Lung (tissue), 12 donors: ENCODE results near the gene KLHDC7B. TPM values are rescaled to one million over a fixed set of nuclear protein-coding genes. Genes with fewer than 3 reads are reported as not detected.

Experiments used
- ATAC-seq: fragments of 200-7000 bp; cut with Tn5 transposase; one replicate; pipeline ENCODE4 v1.9.1; 2020; ENCODE audit warnings: moderate number of reproducible peaks; ENCODE audit not compliant: insufficient read depth, low FRiP score
- DNase-seq, 3 donors: peaks; one replicate each; pipeline ENCODE4 v3.0.0-alpha.2; 2013 to 2017
- H3K27ac ChIP-seq, 2 donors: one replicate each; pipeline ENCODE4 v1.5.1; 2013; ENCODE audit warnings: mild to moderate bottlenecking in 2 of 2, moderate library complexity in 2 of 2, control low read depth in 1 of 2, inconsistent platforms in 1 of 2, low read depth in 1 of 2, low read length in 1 of 2
- H3K27me3 ChIP-seq, 3 donors: one replicate each; pipeline ENCODE4 v1.5.1; 2013; ENCODE audit warnings: low read length in 2 of 3; ENCODE audit not compliant: control insufficient read depth in 3 of 3, insufficient read depth in 3 of 3
- H3K36me3 ChIP-seq, 4 donors: one replicate each; pipeline ENCODE4 v1.5.1; 2013; ENCODE audit warnings: low read length in 4 of 4, mild to moderate bottlenecking in 1 of 4, moderate library complexity in 1 of 4; ENCODE audit not compliant: control insufficient read depth in 4 of 4, insufficient read depth in 4 of 4
- H3K4me1 ChIP-seq, 5 donors: one replicate each; pipeline ENCODE4 v1.5.1; 2013; ENCODE audit warnings: low read length in 5 of 5, mild to moderate bottlenecking in 2 of 5, moderate library complexity in 1 of 5; ENCODE audit not compliant: control insufficient read depth in 5 of 5, insufficient read depth in 5 of 5
- H3K4me3 ChIP-seq: one replicate; pipeline ENCODE4 v1.5.1; 2013; ENCODE audit warnings: mild to moderate bottlenecking, control low read depth, moderate library complexity
- H3K9ac ChIP-seq, 2 donors: one replicate each; pipeline ENCODE4 v1.5.1; 2013; ENCODE audit warnings: low read length in 2 of 2, control low read depth in 1 of 2; ENCODE audit not compliant: insufficient read depth in 1 of 2
- H3K9me3 ChIP-seq, 4 donors: one replicate each; pipeline ENCODE4 v1.5.1; 2013; ENCODE audit warnings: low read length in 3 of 4, mild to moderate bottlenecking in 1 of 4, moderate library complexity in 1 of 4; ENCODE audit not compliant: control insufficient read depth in 4 of 4, insufficient read depth in 3 of 4
- CTCF ChIP-seq: IDR thresholded peaks from 2 replicates; pipeline ENCODE4 v1.5.1; 2012; ENCODE audit warnings: mild to moderate bottlenecking; ENCODE audit errors: control extremely low read depth, extremely low read depth
- WGBS, 2 donors: extraction: QIAGEN DNeasy Blood & Tissue Kit; methylation state at CpG; one replicate each; pipeline ENCODE4 v1.1.7; 2013; 5-methylcytosine and 5-hydroxymethylcytosine counted together
- polyA plus RNA-seq, 2 donors: library from polyadenylated mRNA; stranded (reverse); fragments of 200-250 nt; gene quantifications; one replicate each; pipeline ENCODE4 v1.2.1, GENCODE V29; 2013
- total RNA-seq, 2 donors: library from RNA; depleted of rRNA in 1 of 2; stranded (reverse); fragments of >200 nt in 1 of 2; gene quantifications; one replicate each; pipeline ENCODE4 v1.2.1, GENCODE V29; 2014 to 2021
- donor health status: control.
- donor health status: control.
- donor health status: Bipolar disorder and iron deficiency.
- donor health status: healthy.
- donor health status: DM: yes; HTN: yes; CAD: no.

The KLHDC7B gene
- total and polyA plus RNA-seq, 4 donors: 0.39 to 1.6 (median 0.95) TPM

GRCh38 chr22:50548921-50549790 lies 3.5 kb downstream of the KLHDC7B start:
- peaks cover 0 to 19% (median 0%) of the 10 kb centered on the region in 5 donors for H3K4me1 ChIP-seq
- H3K36me3 ChIP-seq: no peaks in the 10 kb centered on the region
- no peak overlapping the region for H3K27ac ChIP-seq
- TF ChIP-seq CTCF: no peak
- 62 to 64% methylated on average over 64 to 68 of the region's 68 CpGs for WGBS, 2 donors
- H3K4me3 ChIP-seq: no peak overlapping the region
- H3K9ac ChIP-seq: no peak overlapping the region
- DNase-seq: no peak
- H3K27me3 ChIP-seq: peaks cover 4 to 53% (median 34%) of the 10 kb centered on the region in 3 donors
- no peaks in the 10 kb centered on the region for H3K9me3 ChIP-seq
- ATAC-seq: no peak

- no peak overlapping the region for H3K4me3 ChIP-seq
- H3K9ac ChIP-seq: no peak overlapping the region
- DNase-seq: no peak
- no peak for TF ChIP-seq CTCF
- H3K4me1 ChIP-seq: peaks cover 0 to 11% (median 0%) of the 10 kb centered on the region in 5 donors
- no peak for ATAC-seq
- no peaks in the 10 kb centered on the region for H3K36me3 ChIP-seq
- 93 to 94% methylated on average over 8 of the region's 8 CpGs for WGBS, 2 donors
- H3K27ac ChIP-seq: no peak overlapping the region
- H3K27me3 ChIP-seq: peaks cover 4 to 43% (median 23%) of the 10 kb centered on the region in 3 donors
- H3K9me3 ChIP-seq: no peaks in the 10 kb centered on the region
These were observed 4.7 kb downstream of the KLHDC7B start for GRCh38 chr22:50550395-50550794.

- WGBS, 2 donors: 96 to 97% methylated on average over 11 of the region's 11 CpGs
- no peak overlapping the region for H3K27ac ChIP-seq
- ATAC-seq (no peak), DNase-seq (no peak)
- H3K36me3 ChIP-seq: no peaks in the 10 kb centered on the region
- no peak for TF ChIP-seq CTCF
- peaks cover 0 to 11% (median 0%) of the 10 kb centered on the region in 5 donors for H3K4me1 ChIP-seq
- H3K4me3 ChIP-seq: no peak overlapping the region
- H3K9me3 ChIP-seq: no peaks in the 10 kb centered on the region
- no peak overlapping the region for H3K9ac ChIP-seq
- peaks cover 4 to 35% (median 19%) of the 10 kb centered on the region in 3 donors for H3K27me3 ChIP-seq
These were observed 5.6 kb downstream of the KLHDC7B start for GRCh38 chr22:50551160-50551752.
